ENCODE data around the gene ACTN2. TPM values are rescaled to one million over a fixed set of nuclear protein-coding genes. Genes with fewer than 3 reads are reported as not detected.

ACTN2 gene
- total RNA-seq, 1 donor from 2014 or later, result 1.5 TPM

DNA sequence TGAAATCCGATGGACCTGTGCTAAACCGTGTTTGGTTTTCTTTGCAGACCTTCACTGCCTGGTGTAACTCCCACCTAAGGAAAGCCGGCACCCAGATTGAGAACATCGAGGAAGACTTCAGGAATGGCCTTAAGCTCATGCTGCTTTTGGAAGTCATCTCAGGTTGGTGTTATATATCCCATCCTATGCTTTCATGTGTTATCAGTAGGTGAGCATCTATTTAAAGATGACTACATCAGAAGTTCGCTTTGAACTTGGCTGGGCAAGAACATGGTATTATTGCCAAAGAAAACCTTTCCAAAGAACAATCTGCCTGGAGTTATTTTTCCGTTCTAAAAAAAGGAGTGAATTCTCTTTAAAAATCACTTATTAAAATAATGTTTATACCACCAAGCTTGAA is 31.5 kb downstream of the ACTN2 start:
- intact Hi-C loops (cut with DNase I), result no loop called here
- H3K27me3 ChIP-seq, result no peaks in the 10 kb centered on the region
- no peak for DNase-seq (ENCODE audit: extremely low spot score in 2 of 2)
- peaks cover 5% of the 10 kb centered on the region for H3K4me1 ChIP-seq
- no peaks in the 10 kb centered on the region for H3K9me3 ChIP-seq
- no peak overlapping the region for H3K27ac ChIP-seq
- H3K36me3 ChIP-seq, result no peaks in the 10 kb centered on the region
- TF ChIP-seq, protein P1, sequence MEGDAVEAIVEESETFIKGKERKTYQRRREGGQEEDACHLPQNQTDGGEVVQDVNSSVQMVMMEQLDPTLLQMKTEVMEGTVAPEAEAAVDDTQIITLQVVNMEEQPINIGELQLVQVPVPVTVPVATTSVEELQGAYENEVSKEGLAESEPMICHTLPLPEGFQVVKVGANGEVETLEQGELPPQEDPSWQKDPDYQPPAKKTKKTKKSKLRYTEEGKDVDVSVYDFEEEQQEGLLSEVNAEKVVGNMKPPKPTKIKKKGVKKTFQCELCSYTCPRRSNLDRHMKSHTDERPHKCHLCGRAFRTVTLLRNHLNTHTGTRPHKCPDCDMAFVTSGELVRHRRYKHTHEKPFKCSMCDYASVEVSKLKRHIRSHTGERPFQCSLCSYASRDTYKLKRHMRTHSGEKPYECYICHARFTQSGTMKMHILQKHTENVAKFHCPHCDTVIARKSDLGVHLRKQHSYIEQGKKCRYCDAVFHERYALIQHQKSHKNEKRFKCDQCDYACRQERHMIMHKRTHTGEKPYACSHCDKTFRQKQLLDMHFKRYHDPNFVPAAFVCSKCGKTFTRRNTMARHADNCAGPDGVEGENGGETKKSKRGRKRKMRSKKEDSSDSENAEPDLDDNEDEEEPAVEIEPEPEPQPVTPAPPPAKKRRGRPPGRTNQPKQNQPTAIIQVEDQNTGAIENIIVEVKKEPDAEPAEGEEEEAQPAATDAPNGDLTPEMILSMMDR (IDR thresholded peaks at IDR 0.05), result no peak
- no peak for TF ChIP-seq POLR2AphosphoS5 (IDR thresholded peaks at IDR 0.05; ENCODE audit: insufficient read depth in 1 of 2, low read depth in 1 of 2)
- no peak for TF ChIP-seq POLR2A (IDR thresholded peaks at IDR 0.05)
- no peak overlapping the region for H3K4me3 ChIP-seq

GRCh38 chr1:236718328-236718727 is 32.0 kb downstream of the ACTN2 start:
- intact Hi-C loops (cut with DNase I), result no loop called here
- Histone ChIP-seq H3K27me3 (no peaks in the 10 kb centered on the region), H3K4me1 (peaks cover 5% of the 10 kb centered on the region), H3K9me3 (no peaks in the 10 kb centered on the region), H3K36me3 (no peaks in the 10 kb centered on the region), H3K4me3 (no peak overlapping the region), H3K27ac (no peak overlapping the region)
- DNase-seq (ENCODE audit: extremely low spot score in 2 of 2), result no peak
- TF ChIP-seq, protein P1 (IDR thresholded peaks at IDR 0.05), result no peak
- TF ChIP-seq POLR2AphosphoS5 (IDR thresholded peaks at IDR 0.05; ENCODE audit: insufficient read depth in 1 of 2, low read depth in 1 of 2) (no peak), POLR2A (IDR thresholded peaks at IDR 0.05) (no peak)

DNA sequence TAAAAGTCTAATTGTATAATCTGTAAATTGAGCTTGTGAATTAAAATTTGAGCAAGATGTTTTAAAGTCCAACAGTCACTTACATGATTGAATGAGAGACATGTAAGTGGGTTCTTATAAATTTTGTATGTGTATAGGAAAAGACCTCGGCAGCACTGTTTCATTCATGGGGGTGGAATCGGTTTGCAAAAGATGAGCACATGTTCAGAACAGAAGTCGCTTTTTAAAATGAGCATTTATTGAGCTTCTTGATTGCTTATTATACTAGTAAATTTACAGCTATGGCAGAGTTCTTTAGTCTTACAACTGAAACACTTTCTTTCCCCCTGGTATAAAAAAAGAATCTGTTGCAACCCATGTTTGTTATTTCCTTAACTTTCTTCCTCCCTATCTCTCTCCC is 33.9 kb downstream of the ACTN2 start:
- H3K4me3 ChIP-seq, result no peak overlapping the region
- no peaks in the 10 kb centered on the region for H3K27me3 ChIP-seq
- H3K4me1 ChIP-seq, result peaks cover 5% of the 10 kb centered on the region
- no peaks in the 10 kb centered on the region for H3K9me3 ChIP-seq
- no peak for DNase-seq (ENCODE audit: extremely low spot score in 2 of 2)
- intact Hi-C loops (cut with DNase I), result no loop called here
- no peaks in the 10 kb centered on the region for H3K36me3 ChIP-seq
- TF ChIP-seq POLR2AphosphoS5 (IDR thresholded peaks at IDR 0.05; ENCODE audit: insufficient read depth in 1 of 2, low read depth in 1 of 2), result no peak
- TF ChIP-seq POLR2A (IDR thresholded peaks at IDR 0.05), result no peak
- H3K27ac ChIP-seq, result no peak overlapping the region

DNA sequence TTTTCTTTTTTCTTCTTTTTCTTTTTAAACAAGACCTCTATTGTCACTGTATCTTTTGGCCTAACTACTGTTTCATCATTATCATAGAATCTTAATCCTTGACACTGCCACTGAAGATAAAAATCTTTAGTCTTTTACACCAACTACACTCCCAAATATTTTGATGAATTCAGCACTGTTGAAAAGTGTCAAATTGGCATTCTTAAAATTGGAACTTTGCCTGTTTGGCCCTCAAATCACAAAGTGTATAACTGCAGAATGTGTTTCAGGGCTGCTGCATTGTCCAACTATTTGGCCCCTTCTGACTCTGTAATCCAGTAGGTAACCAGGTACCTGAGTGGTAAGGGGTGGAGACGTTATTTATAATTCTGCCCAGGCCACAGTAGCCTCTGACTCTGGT is 34.3 kb downstream of the ACTN2 start:
- Histone ChIP-seq H3K9me3 (no peaks in the 10 kb centered on the region), H3K4me1 (peaks cover 5% of the 10 kb centered on the region), H3K27ac (no peak overlapping the region), H3K27me3 (no peaks in the 10 kb centered on the region), H3K36me3 (no peaks in the 10 kb centered on the region), H3K4me3 (no peak overlapping the region)
- TF ChIP-seq POLR2A (IDR thresholded peaks at IDR 0.05) (no peak), POLR2AphosphoS5 (IDR thresholded peaks at IDR 0.05; ENCODE audit: insufficient read depth in 1 of 2, low read depth in 1 of 2) (no peak)
- TF ChIP-seq, protein P1 (IDR thresholded peaks at IDR 0.05), result no peak
- intact Hi-C loops (cut with DNase I), result no loop called here
- no peak for DNase-seq (ENCODE audit: extremely low spot score in 2 of 2)

GRCh38 chr1:236724049-236724448 is 37.8 kb downstream of the ACTN2 start:
- no peaks in the 10 kb centered on the region for H3K27me3 ChIP-seq
- intact Hi-C loops (cut with DNase I), result no loop called here
- H3K9me3 ChIP-seq, result no peaks in the 10 kb centered on the region
- H3K36me3 ChIP-seq, result no peaks in the 10 kb centered on the region
- no peak for TF ChIP-seq POLR2A (IDR thresholded peaks at IDR 0.05)
- TF ChIP-seq, protein P1 (IDR thresholded peaks at IDR 0.05), result no peak
- no peak for TF ChIP-seq POLR2AphosphoS5 (IDR thresholded peaks at IDR 0.05; ENCODE audit: insufficient read depth in 1 of 2, low read depth in 1 of 2)
- no peak overlapping the region for H3K4me3 ChIP-seq
- H3K4me1 ChIP-seq, result no peaks in the 10 kb centered on the region
- no peak overlapping the region for H3K27ac ChIP-seq
- DNase-seq (ENCODE audit: extremely low spot score in 2 of 2), result no peak
